OCI-LY7 (cell line): ENCODE data around the gene SYNGR2.

Experiments
- CTCF ChIP-seq: fragments of 200-600 bp; sonication (generic); conservative IDR thresholded peaks from 2 replicates; pipeline ENCODE4 v1.5.1; 2014; ENCODE audit warnings: mild to moderate bottlenecking, antibody characterized with exemption, low read length, moderate library complexity, mixed read lengths
- EZH2phosphoT487 ChIP-seq: fragments of 200-600 bp; sonication (generic); IDR thresholded peaks from 2 replicates; pipeline ENCODE4 v1.6.1; 2018; ENCODE audit warnings: low read depth, borderline replicate concordance, mild to moderate bottlenecking, mixed run types, antibody characterized with exemption, low read length, moderate library complexity, mixed read lengths

- TF ChIP-seq CTCF, result no peak
- TF ChIP-seq EZH2phosphoT487, result no peak
Measured at GRCh38 chr17:78132767-78133178, 35.6 kb upstream of the SYNGR2 start.
